Left cardiac atrium (tissue), 4 donors: ENCODE measurements around the gene USP33. TPM values are rescaled to one million over a fixed set of nuclear protein-coding genes. Genes with fewer than 3 reads are reported as not detected.
"Not testable (repeated sequence)": the region's sequence is repeated elsewhere in the genome, so short reads cannot be mapped to it uniquely, and the experiment has no call there.

Experiments used
- ATAC-seq, 2 donors: fragments of 200-7000 bp; cut with Tn5 transposase; one replicate each; pipeline ENCODE4 v1.9.1; 2020; ENCODE audit warnings: mild to moderate bottlenecking in 2 of 2, moderate library complexity in 2 of 2
- DNase-seq: peaks from one replicate; pipeline ENCODE4 v3.0.0-alpha.2; 2020
- intact Hi-C, 2 donors: fragments of 100-400 bp; cut with DNase I; formaldehyde crosslinking; loops; one replicate each; pipeline versions ENCODE4 v1.14.1 to v1.15.1; 2022 to 2023
- total RNA-seq, 2 donors: library from RNA; stranded (reverse); fragmentation: NEBNext Ultra II Directional; extraction: Animal tissue kit (Norgen Biotek cat#: 25700); gene quantifications; one replicate each; pipeline ENCODE4 v1.2.1, GENCODE V29; 2021
- donor health status: DM: no; HTN: yes; CAD: no.
- donor health status: DM: no; HTN: yes; CAD: no; lungs with severe emphysema.
- donor health status: DM: yes; HTN: yes; CAD: no.
- donor health status: Dilated cardiomyopathy.

The USP33 gene
- total RNA-seq, 2 donors from 2014 or later = 32.5 to 36.1 TPM

DNA sequence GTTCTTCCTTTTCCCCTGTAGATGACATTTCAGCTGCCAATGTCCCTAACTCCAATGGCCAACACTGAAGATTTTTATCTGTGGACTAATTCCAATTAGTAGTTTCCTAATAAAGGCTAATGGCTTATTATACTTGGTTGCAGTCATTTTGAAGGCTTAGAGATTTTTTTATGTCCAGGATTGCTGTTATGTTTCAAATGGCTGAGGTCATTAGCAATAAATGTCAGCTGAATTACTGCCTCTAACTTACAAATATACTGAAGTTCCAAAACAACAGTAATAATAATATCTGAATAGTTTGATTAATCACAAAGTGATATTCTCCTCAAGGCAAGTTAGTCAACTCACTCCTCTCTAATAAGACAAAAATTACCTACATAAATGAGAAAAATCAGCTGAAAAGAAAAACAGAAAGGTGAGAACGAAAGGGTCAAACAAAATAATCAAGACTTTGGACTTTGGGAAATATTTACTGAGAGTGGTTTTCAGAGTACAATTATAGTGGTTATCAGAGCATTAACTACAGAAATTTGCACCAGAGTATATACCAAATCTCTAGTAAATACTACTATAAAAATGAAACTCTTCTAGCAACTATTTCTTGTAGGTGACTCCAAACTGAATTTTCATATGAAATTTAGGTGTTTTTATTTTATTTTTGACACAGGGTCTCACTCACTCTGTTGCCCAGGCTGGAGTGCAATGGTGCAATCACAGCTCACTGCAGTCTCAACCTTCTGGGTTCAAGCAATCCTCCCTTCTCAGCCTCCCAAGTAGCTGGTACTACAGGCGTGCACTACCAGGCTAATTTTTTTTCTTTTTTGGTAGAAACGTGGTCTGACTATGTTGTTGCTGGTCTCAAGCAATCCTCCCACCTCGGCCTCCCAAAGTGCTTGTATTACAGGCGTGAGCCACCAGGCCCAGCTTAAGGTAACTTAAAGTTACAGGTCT lies 80.7 kb downstream of the USP33 start:
- ATAC-seq = no peak
- no peak for DNase-seq
- intact Hi-C loops = no loop called here

DNA sequence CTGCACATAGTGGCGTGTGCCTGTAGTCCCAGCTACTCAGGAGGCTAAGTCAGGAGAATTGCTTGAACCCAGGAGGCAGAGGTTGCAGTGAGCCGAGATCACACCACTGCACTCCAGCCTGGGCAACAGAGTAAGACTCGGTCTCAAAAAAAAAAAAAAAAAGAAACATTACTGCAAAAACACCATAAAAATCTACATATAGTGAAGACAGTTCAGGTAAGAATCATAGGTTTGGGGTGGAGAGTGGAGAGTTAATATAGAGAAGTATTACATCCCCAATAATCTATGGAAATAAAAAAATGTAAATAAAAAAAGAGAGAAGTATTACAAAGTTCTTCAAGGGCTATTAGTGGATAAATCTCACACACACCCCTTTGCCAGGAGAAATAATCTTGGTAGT lies 84.8 kb downstream of the USP33 start:
- DNase-seq, intact Hi-C loops, ATAC-seq: not testable (repeated sequence)

DNA sequence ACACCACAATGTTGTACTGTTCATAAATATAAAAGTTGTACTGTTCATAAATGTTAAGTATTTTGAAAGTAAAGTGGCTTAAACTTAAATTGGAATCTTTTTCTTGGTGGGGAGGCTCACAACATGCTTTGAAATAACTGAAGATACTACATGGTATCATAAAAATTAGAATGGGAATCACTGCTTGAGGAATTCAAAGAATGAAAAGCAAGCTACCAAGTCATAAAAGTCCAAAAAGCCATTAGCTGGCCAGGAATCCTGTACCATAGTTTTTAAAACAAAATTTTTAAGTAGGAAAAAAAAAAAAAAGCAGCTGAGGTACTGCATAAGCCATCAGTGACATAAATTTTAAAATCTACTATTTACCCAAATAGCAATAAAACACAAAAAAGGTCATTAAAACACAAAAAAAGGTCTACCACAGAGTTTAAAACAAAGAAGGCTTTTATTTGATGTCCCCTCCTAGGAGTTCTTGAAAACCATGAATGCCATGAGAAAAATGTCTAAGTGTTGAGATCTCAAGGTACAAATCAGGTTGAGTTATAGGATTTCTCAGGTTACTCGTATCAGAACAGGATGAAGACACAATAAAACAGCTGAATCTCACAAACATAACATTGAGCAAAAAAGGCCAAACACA lies 85.8 kb downstream of the USP33 start:
- DNase-seq (no peak), ATAC-seq (no peak)
- intact Hi-C loops = no loop called here

DNA sequence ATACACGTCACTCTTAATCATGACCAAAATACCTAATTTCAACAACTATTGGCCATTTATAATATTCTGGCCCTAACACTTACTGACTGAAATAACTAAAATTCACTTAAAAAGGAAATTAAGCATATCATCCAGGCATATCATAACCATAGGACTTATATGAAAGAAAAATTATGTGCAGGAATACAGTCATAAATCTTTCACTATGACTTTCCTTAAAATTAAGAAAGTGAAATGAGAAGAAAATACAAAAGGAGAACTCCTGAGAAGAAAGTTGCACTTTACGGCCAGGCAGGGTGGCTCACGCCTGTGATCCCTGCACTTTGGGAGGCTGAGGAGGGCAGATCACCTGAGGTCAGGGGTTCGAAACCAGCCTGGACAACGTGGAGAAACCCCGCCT lies 86.6 kb downstream of the USP33 start:
- intact Hi-C loops = no loop called here
- no peak for DNase-seq
- ATAC-seq = no peak

DNA sequence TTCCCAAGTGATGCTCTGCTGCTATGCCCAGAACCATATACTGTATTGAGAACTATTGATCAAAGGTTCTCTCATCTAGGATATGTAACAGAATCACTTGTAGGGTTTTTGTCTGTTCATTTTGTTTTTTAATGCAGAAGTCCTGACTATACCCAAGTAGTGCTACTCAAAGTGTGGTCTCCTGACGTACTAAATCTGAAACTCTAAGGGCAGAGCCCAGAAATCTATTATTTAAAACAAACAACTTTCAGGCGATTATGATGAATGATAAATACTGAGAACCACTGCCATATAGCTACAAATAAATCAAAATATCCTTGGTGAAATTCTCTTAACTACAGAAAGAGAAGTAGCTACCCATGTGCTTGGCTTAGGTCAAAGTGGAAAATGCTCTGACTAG lies 87.3 kb downstream of the USP33 start:
- intact Hi-C loops = no loop called here
- ATAC-seq (no peak), DNase-seq (no peak)

DNA sequence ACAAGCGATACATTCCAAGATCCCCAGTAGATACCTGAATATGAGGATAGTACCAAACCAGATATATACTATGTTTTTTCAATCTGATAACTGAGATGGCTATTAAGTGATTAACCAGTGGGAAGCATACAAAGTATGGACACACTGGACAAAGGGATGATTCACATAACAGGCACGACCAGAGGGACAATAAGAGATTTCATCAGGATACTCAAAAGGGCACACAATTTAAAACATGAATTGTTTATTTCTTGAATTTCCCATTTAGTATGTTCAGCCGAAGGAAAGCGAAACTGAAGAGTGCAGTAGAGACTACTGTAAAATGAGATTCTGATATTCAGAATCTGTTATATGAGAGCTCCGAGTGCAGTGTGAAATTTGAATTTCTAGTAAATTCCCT lies 87.8 kb downstream of the USP33 start:
- no peak for ATAC-seq
- DNase-seq = no peak
- intact Hi-C loops = no loop called here

DNA sequence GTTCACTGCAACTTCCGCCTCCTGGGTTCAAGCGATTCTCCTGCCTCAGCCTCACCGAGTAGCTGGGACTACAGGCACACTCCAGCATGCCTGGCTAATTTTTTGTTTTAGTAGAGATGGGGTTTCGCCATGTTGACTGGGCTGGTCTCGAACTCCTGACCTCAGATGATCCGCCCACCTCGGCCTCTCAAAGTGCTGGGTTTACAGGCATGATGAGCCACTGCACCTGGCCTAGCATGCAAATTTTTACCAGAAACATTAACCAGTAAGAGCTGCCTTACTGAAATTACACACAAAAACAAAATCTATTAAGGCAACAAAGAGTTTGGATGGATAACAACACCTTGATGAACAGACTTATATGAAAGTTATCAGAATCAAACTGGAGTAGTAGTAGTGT lies 89.3 kb downstream of the USP33 start:
- DNase-seq (no peak), ATAC-seq (no peak)
- intact Hi-C loops = no loop called here

DNA sequence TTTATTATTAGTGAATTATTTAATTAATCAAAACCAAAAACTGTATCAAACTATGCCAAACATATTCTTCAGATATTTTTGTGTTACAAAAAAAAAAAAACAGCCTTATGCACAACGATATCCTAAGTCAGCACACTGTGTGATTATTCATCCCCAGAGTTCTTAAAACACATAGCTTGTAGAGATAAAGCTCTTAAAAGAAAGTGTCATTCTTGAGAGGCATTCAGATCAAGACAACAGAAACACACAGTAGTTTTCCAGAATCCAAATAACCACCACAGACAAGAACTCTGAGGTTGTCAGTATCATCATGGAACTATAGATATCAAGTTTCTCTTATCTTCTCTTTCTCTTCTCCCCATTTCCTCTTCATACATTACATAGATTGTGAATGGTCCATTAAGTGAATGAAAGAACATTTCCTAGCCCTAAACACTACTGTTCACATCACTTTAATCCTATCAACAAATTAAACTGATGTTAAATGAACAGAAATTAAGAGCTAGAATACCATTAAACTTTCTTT lies 90.7 kb downstream of the USP33 start:
- no peak for DNase-seq
- intact Hi-C loops = no loop called here
- ATAC-seq = no peak

DNA sequence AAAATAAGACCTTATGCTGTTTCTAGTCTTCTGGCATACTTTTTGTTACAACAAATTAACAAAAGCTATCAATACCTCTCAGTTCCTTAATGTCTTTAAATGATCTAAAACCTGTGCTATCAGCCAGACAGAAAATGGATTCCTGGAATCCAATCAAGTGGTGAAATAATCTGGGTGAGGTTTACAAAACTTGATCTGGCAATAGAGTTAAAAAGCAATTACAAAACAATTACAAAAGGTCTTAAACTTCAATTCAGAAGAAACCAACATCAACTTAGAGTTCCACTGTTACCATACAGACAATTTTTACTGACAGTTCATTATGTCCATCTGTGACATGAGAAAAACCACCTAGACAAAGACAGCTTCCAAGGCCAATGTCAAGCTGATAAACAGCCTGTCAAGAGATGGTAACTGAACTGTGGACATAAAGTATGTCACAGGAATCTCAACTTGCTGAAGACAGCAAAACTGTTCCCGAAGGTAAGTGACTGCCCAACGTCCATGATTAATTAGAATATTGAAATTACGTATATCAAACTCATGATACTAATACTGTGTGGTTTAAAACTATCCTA lies 94.6 kb downstream of the USP33 start:
- DNase-seq = no peak

DNA sequence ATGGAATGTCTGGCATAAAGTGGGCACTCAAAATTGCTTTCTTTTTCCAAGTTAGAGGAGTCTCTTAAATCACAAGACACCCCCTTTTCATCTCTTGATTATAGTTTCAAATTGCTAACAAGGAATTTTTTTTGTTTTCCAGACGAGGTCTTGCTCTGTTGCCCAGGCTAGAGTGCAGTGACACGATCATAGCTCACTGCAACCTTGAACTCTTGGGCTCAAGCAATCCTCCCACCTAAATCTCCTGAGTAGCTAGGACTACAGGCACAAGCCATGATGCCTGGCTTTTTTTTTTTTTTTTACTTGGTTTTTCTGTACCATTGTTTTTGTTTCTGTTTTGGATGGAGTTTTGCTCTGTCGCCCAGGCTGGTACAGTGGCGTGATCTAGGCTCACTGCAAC lies 98.0 kb downstream of the USP33 start:
- no peak for DNase-seq
- intact Hi-C loops = no loop called here
- no peak for ATAC-seq

More for the DNA sequence above, 94.6 kb downstream of the USP33 start:
- intact Hi-C loops = no loop called here
- peak in 1 of 2 donors; percentile 15 for ATAC-seq

DNA sequence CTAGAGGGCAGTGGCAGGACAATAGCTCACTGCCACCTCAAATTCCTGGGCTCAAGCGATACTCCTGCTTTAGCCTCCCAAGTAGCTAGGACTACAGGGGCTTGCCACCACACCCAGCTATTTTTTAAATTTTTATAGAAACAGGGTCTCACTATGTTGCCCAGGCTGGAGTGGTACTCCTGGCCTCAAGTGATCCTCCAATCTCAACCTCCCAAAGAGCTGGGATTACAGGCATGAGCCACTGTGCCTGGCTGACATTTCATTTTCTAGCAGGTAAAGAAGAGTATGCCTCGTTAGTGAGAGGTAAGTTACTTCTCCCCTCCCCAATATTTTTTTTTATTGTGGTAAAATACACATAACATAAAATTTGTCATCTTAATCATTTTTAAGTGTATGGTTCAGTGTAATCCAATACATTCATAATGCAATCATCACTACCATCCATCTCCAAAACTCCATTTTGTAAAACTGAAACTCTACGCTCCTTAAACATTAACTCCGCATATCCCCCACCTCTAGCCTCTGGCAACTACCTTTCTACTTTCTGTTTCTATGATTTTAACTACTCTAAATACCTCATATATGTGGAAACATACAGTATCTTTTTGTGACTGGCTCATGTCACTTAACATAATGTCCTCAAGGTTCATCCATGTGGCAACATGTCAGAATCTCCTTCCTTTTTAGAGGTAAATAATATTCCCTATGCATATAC lies 99.6 kb downstream of the USP33 start:
- ATAC-seq (no peak), DNase-seq (no peak)
- intact Hi-C loops = no loop called here

DNA sequence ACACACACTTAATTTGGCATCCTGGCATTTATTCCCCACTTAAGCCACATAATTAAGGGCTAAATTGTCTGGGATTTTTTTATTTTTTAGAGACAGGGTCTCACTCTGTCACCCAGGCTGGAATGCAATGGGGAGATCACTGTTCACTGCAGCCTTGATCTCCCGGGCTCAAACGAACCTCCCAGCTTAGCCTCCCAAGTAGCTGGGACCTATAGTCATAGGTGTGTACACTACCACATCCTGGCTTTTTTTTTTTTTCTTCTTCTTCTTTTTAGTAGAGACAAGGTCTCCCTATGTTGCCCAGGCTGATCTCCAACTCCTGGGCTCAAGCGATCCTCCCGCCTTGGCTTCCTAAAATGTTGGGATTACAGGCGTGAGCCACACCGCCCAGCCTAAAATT lies 101.4 kb downstream of the USP33 start:
- ATAC-seq = no peak
- intact Hi-C loops = no loop called here

DNA sequence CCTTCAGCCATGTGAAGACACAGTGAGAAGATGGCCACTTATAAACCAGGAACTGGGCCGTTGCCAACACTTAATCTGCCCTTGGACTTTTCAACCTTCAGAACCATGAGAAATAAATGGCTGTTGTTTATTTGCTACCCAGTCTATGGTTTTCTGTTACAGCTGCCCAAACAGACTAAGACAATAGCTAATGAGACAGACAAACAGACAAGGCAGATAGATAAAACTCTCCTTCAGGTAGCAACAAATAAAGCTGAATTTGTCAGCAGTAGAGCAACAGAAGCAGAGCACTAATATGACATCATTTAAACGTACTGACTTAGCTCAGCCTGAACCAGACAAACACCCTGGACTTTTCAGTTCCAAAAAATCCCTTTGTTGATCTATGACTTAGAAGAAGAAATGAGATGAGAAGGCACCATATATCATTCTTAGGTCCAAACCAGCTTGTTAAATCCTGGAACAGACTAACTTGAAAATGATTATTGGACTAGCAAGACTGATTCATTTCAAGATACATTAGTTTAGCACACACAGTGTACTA lies 104.1 kb downstream of the USP33 start:
- ATAC-seq (no peak), DNase-seq (no peak)
- intact Hi-C loops = no loop called here

More for the DNA sequence above, 101.4 kb downstream of the USP33 start:
- no peak for DNase-seq

DNA sequence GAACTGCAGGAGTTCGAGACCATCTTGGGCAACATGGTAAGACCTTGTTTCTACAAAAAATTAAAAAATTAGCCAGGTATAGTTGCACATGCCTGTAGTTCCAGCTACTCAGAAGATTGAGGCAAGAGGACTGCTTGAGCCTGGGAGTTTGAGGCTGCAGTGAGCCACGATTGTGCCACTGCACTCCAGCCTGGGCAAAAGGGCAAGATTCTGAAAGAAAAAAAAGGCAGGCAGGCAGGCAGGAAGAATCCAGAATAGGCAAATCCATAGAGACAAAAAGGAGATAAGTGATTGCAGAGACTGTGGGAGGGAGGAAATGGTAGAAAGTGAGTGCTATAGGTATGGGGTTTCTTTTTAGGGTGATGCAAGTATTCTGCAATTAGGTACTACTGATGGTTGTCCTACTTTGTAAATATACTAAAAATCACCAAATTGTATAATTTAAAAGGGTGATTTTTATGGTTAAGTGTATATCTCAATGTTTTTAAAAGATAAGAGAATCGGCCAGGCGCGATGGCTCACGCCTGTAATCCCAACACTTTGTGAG lies 106.6 kb downstream of the USP33 start:
- DNase-seq = no peak
- no peak for ATAC-seq

DNA sequence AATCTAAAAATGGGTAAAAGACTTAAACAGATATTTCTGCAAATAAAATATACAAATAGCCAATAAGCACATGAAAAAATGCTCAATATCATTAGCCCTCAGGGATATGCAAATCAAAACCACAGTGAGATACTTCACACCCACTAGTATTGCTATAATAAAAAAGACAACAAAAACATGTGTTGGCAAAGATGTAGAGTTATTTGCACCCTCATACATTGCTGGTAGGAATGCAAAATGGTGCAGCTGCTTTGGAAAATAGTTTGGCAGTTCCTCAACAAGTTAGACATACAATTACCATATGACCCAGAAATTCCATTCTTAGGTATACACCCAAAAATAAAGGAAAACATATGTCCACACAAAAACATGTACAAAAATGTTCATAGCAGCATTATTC lies 107.4 kb downstream of the USP33 start:
- ATAC-seq = no peak
- intact Hi-C loops = no loop called here
- no peak for DNase-seq

More for the DNA sequence above, 106.6 kb downstream of the USP33 start:
- intact Hi-C loops = no loop called here

DNA sequence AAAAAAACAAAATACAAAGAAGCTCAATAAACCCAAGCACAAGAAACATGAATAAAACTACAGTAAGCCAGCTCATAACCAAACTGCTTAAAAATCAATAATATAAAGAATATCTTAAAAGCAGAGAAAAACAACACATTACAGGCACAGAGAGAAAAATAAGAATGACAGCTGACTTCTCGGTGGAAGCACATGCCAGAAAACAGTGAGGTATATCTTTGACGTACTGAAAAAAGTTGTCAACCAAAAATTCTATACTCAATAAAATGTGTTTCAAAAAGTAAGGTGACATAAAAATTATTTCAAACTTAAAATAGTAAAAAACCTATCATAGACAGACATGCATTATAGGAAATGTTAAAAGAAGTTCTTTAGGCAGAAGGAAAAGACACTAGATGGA lies 110.5 kb downstream of the USP33 start:
- ATAC-seq (no peak), DNase-seq (no peak)
- intact Hi-C loops = no loop called here

DNA sequence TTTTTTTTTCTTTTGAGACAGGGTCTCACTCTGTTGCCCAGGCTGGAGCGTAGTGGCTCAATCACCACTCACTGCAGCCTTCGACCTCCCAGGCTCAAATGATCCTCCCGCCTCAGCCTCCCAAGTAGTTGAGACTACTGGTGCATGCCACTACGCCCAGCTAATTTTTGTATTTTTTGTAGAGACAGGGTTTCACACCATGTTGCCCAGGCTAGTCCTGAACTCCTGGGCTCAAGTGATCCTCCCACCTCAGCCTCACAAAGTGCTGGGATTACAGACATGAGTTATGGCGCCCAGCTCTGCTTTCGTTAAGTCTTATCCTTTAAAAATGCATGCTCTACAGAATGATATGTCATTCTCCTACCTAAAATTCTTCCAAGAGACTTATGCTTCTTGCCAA lies 113.4 kb downstream of the USP33 start:
- DNase-seq, intact Hi-C loops, ATAC-seq: not testable (repeated sequence)
